Measurements from ENCODE around the gene AATF. TPM values are rescaled to one million over a fixed set of nuclear protein-coding genes. Genes with fewer than 3 reads are reported as not detected.

AATF gene
- total RNA-seq = 27.9 and 50.0 TPM in 2 replicates

GRCh38 chr17:36948717-36949460 lies at the start of gene AATF:
AATF (plus strand) TSS chr17:36948954; CDS start chr17:36949126, 172 bp downstream.

GRCh38 chr17:36937001-36937958 lies 11.5 kb upstream of the AATF start, which contains the start of gene LHX1:
LHX1 (plus strand) TSS chr17:36937475; CDS start chr17:36938198, 723 bp downstream.

Other genes with a start within 250 kb of the AATF start
- not detected in 2 replicates for gene LHX1, start 11.5 kb upstream of the AATF start, total RNA-seq